GM12801 (cell line): ENCODE data around the gene ESR1.

ENCODE experiments used
- CTCF ChIP-seq: IDR thresholded peaks from one replicate; pipeline ENCODE4 v1.5.1; 2011; ENCODE audit warnings: control low read depth; ENCODE audit not compliant: insufficient read length; ENCODE audit errors: extremely low read depth

The ESR1 gene

GRCh38 chr6:152096863-152097496 lies 289.5 kb downstream of the ESR1 start:
- no peak for TF ChIP-seq CTCF

- no peak for TF ChIP-seq CTCF
Observed at GRCh38 chr6:152098683-152099082, 291.2 kb downstream of the ESR1 start.

DNA sequence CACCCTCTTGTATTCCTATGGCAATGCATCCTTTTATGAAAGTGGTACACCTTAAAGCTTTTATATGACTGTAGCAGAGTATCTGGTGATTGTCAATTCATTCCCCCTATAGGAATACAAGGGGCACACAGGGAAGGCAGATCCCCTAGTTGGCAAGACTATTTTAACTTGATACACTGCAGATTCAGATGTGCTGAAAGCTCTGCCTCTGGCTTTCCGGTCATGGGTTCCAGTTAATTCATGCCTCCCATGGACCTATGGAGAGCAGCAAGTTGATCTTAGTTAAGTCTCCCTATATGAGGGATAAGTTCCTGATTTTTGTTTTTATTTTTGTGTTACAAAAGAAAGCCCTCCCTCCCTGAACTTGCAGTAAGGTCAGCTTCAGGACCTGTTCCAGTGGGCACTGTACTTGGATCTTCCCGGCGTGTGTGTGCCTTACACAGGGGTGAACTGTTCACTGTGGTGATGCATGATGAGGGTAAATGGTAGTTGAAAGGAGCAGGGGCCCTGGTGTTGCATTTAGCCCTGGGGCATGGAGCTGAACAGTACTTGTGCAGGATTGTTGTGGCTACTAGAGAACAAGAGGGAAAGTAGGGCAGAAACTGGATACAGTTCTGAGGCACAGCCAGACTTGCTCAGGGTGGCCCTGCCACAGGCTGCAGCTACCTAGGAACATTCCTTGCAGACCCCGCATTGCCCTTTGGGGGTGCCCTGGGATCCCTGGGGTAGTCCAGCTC lies 292.1 kb downstream of the ESR1 start:
- no peak for TF ChIP-seq CTCF

- no peak for TF ChIP-seq CTCF
Observed at GRCh38 chr6:152100183-152100618, 292.7 kb downstream of the ESR1 start.

DNA sequence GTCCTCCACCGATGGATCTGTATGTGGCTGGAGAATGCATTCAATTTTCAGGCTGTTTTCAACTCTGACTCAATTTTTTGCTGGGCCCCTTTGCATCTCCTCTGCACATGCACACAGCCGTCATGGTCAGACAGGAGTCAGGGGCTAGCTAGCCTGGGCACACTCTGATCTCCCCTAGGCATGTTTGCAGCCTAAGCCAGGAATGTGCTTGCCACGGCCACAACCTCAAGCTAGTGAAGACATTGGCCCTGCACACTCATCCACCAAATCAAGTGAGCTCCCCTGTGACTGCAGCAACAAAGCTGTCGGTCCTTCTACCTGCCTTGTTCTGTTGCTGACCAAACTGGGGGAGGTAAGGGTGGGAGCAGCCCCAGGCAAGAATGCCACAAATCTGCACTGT lies 300.5 kb downstream of the ESR1 start:
- TF ChIP-seq CTCF, result no peak

DNA sequence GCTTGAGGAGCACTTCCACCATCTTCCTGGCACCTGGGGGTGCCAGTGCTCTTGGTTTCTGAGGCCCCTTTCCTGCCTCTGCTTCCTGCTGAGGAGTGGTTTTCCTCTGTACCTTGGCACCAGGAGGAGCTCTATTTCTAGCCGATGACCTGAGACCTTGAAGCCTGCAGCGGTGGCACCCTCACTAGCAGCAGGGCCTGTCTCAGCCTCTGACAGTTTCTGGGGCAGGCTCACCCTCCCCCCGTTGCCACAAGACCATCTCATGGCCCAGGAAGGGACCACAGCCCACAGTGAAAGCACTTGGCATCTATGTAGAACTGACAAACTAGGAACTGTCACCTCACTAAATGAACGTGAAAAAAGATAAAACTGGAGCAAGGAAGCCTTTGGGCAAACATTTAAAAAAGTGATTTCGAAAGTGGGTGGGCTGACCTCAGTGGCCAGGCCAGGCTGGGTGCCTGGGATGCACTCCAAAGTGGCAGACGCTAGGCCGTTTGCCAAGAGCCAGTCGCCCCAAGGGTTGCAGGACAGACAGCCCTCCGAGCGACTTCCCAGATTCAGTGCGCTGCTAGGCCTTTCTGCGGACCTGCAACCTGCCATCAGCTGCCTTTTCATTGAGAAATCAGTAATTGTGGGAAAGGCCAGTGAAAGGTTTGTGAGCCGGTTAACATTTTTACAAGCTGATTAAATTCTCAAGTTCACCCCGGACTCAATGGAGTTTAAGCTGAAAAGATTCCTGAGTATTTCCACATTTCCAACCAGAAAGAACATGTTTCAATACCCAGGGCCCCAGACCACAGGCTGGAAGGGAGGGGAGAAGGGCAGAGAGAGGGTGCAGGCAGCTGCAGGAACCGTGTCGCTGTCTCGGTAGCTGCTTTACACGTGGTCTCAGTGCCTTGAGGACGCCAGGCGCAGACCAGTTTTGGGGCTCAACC lies 303.7 kb downstream of the ESR1 start:
- TF ChIP-seq CTCF, result no peak
